Mammary epithelial cell (primary cell): Measurements from ENCODE around the gene WNT5B.

ENCODE experiments used
- EZH2 ChIP-seq: IDR thresholded peaks from 2 replicates; pipeline ENCODE4 v1.6.1; 2012; ENCODE audit warnings: low read length, inconsistent platforms, borderline replicate concordance
- TF ChIP-seq, protein P1 (sequence below), 2 donors: IDR thresholded peaks in 1 of 2; conservative IDR thresholded peaks in 1 of 2; 2 replicates each; pipeline ENCODE4 v1.5.1; 2011 to 2012; ENCODE audit warnings: inconsistent platforms in 2 of 2, low read length in 2 of 2, mild to moderate bottlenecking in 2 of 2, control low read depth in 1 of 2, low read depth in 1 of 2; ENCODE audit not compliant: insufficient read depth in 1 of 2; ENCODE audit errors: extremely low read depth in 1 of 2

DNA sequence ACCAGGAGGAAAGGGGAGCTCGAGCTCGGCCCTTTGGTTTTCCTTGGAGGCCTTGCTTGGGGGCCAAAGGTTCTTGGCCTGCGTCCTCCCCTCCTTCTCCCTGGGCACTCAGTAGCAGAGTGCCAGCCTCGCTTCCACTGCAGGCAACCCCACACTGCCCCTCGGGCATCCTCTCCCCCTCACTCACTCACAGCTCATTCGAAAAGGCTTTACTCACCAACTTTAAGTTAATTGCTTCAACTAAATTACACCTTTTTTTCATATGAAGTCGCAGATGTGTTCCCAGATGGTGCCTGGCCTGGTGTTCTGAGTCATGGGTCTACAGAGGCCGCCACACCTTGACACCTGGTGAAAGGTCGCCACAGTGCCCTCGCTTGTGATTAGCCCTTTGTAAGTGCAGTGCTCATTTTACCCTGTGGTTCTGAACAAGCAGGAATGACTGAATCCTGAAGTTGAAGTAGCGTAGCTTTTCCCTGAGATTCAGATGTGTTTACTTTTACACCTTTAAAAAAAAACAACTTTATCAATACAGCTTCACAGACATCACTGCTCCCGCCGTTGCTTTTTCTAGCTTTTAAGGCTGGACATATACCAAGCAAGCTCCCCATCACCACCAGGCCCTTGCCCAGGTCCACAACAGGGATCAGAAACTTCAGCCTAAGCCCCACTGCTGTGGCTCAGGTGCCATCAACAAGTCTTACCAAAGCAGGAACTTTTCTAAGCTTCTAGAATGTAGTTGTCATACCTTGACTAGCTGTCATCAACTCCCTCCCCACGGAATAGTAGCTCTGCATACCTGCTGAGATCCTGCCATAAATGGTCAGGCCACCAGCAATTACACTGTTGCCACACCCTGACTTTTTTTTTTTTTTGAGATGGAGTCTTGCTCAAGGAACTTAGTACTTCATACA lies 41.6 kb downstream of the WNT5B start:
- TF ChIP-seq, protein P1, sequence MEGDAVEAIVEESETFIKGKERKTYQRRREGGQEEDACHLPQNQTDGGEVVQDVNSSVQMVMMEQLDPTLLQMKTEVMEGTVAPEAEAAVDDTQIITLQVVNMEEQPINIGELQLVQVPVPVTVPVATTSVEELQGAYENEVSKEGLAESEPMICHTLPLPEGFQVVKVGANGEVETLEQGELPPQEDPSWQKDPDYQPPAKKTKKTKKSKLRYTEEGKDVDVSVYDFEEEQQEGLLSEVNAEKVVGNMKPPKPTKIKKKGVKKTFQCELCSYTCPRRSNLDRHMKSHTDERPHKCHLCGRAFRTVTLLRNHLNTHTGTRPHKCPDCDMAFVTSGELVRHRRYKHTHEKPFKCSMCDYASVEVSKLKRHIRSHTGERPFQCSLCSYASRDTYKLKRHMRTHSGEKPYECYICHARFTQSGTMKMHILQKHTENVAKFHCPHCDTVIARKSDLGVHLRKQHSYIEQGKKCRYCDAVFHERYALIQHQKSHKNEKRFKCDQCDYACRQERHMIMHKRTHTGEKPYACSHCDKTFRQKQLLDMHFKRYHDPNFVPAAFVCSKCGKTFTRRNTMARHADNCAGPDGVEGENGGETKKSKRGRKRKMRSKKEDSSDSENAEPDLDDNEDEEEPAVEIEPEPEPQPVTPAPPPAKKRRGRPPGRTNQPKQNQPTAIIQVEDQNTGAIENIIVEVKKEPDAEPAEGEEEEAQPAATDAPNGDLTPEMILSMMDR (conservative IDR thresholded peaks at IDR 0.05 in 1 of 2, IDR thresholded peaks at IDR 0.05 in 1 of 2; ENCODE audit: extremely low read depth in 1 of 2, insufficient read depth in 1 of 2, low read depth in 1 of 2, low read length in 2 of 2), result no peak
- TF ChIP-seq EZH2, result no peak
